ENCODE measurements around the gene AUTS2. TPM values are rescaled to one million over a fixed set of nuclear protein-coding genes. Genes with fewer than 3 reads are reported as not detected.

Gene AUTS2
- total RNA-seq, 6 donors from 2014 or later: 38.9 to 151 (median 55.8) TPM

GRCh38 chr7:70298780-70299471 is 700.7 kb downstream of the AUTS2 start:
- H3K4me1 ChIP-seq: no peaks in the 10 kb centered on the region
- no peak for DNase-seq
- no peak for ATAC-seq (ENCODE audit: low FRiP score in 2 of 2)
- H3K27ac ChIP-seq: no peak overlapping the region
- H3K27me3 ChIP-seq: no peaks in the 10 kb centered on the region
- WGBS, 2 donors: 79 to 80% methylated on average over 6 of the region's 6 CpGs
- H3K9me3 ChIP-seq: no peaks in the 10 kb centered on the region
- no peaks in the 10 kb centered on the region for H3K36me3 ChIP-seq
- TF ChIP-seq POLR2AphosphoS5 (IDR thresholded peaks at IDR 0.05) (no peak), EP300 (IDR thresholded peaks at IDR 0.05) (no peak), POLR2A (IDR thresholded peaks at IDR 0.05) (no peak), CTCF (IDR thresholded peaks at IDR 0.05) (no peak)
- H3K4me3 ChIP-seq: no peak overlapping the region

- WGBS, 2 donors: 90 to 96% methylated on average over 4 of the region's 4 CpGs
- ATAC-seq (ENCODE audit: low FRiP score in 2 of 2) (no peak), DNase-seq (no peak)
- Histone ChIP-seq H3K9me3 (no peaks in the 10 kb centered on the region), H3K27me3 (no peaks in the 10 kb centered on the region), H3K27ac (no peak overlapping the region), H3K4me3 (no peak overlapping the region), H3K36me3 (no peaks in the 10 kb centered on the region), H3K4me1 (no peaks in the 10 kb centered on the region)
- TF ChIP-seq CTCF (IDR thresholded peaks at IDR 0.05): no peak
- TF ChIP-seq EP300 (IDR thresholded peaks at IDR 0.05): no peak
- TF ChIP-seq POLR2A (IDR thresholded peaks at IDR 0.05): no peak
- no peak for TF ChIP-seq POLR2AphosphoS5 (IDR thresholded peaks at IDR 0.05)
Measured at GRCh38 chr7:70299472-70299807, 701.2 kb downstream of the AUTS2 start.

DNA sequence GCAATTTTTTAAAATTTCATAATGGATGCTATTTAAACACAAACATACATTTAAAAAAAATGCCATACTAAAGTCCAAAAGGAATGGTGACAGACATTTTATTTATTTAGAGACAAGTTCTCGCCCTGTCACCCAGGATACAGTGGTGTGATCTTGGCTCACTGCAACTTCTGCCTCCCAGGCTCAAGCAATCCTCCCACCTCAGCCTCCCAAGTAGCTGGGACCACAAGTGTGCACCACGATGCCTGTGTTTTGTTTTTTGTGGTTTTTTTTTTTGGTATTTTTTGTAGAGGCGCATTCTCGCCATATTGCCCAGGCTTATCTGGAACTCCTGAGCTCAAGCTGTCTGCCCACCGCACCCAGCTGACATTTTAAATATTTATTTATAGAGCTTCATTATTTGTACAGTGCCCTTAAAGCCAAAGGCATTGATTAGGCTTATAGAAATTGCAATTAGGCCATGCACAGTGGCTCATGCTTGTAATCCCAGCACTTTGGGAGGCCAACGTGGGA is 703.5 kb downstream of the AUTS2 start:
- TF ChIP-seq EP300 (IDR thresholded peaks at IDR 0.05) (no peak), CTCF (IDR thresholded peaks at IDR 0.05) (no peak), POLR2A (IDR thresholded peaks at IDR 0.05) (no peak), POLR2AphosphoS5 (IDR thresholded peaks at IDR 0.05) (no peak)
- no peak for DNase-seq
- H3K4me3 ChIP-seq: no peak overlapping the region
- H3K27me3 ChIP-seq: no peaks in the 10 kb centered on the region
- no peak overlapping the region for H3K27ac ChIP-seq
- no peak for ATAC-seq (ENCODE audit: low FRiP score in 2 of 2)
- H3K36me3 ChIP-seq: no peaks in the 10 kb centered on the region
- no peaks in the 10 kb centered on the region for H3K9me3 ChIP-seq
- WGBS, 2 donors: 85 to 86% methylated on average over 6 of the region's 6 CpGs
- H3K4me1 ChIP-seq: no peaks in the 10 kb centered on the region

DNA sequence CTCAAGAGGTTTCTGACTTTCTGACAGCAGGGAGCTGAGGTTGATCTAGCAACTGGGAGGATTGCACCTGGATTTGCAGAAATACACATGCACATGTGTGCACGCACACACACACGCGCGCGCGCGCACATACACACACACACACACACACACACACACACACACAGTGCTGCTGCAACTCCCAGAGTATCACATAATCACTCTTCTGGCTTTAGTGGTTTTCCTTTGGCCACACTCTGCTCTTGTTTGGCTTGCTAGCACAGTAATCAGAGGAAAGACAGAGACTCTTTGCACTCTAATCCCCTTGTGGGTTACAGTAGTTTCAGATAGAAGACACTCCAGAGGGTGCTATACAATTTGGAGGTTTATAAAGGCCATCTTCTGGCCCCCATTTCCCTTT is 705.0 kb downstream of the AUTS2 start:
- 97 to 100% methylated on average over 7 of the region's 7 CpGs for WGBS, 2 donors
- H3K36me3 ChIP-seq: no peaks in the 10 kb centered on the region
- no peaks in the 10 kb centered on the region for H3K9me3 ChIP-seq
- peak in 1 of 2 donors; percentile 36 for DNase-seq
- no peak for TF ChIP-seq EP300 (IDR thresholded peaks at IDR 0.05)
- no peak for TF ChIP-seq POLR2A (IDR thresholded peaks at IDR 0.05)
- TF ChIP-seq POLR2AphosphoS5 (IDR thresholded peaks at IDR 0.05): no peak
- no peak for TF ChIP-seq CTCF (IDR thresholded peaks at IDR 0.05)
- H3K4me1 ChIP-seq: no peaks in the 10 kb centered on the region
- H3K27ac ChIP-seq: no peak overlapping the region
- ATAC-seq (ENCODE audit: low FRiP score in 2 of 2): no peak
- H3K27me3 ChIP-seq: no peaks in the 10 kb centered on the region
- H3K4me3 ChIP-seq: no peak overlapping the region

DNA sequence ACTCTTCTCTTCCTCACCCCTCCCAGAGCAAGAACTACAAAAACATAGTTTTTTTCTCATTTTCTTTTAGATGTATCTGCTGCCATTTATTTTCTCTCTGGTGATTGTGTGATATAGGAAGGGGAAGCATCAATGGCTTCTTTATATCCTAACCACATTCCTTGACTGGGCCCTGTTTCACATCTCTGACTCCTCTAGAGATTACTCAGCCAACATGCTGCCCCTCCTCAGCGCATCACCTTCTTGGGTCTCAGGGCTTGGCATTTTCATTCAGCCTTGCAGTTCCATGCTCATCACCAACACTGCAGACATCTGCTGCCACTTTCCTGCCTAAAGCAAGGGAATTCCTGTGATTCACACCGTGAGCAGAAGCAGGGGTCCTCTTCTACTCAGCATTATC is 705.5 kb downstream of the AUTS2 start:
- no peaks in the 10 kb centered on the region for H3K36me3 ChIP-seq
- ATAC-seq (ENCODE audit: low FRiP score in 2 of 2): no peak
- no peaks in the 10 kb centered on the region for H3K4me1 ChIP-seq
- no peak overlapping the region for H3K27ac ChIP-seq
- no peaks in the 10 kb centered on the region for H3K9me3 ChIP-seq
- H3K4me3 ChIP-seq: no peak overlapping the region
- TF ChIP-seq POLR2AphosphoS5 (IDR thresholded peaks at IDR 0.05) (no peak), EP300 (IDR thresholded peaks at IDR 0.05) (no peak), POLR2A (IDR thresholded peaks at IDR 0.05) (no peak), CTCF (IDR thresholded peaks at IDR 0.05) (no peak)
- WGBS, 2 donors: 89 to 92% methylated on average over 2 of the region's 2 CpGs
- no peak for DNase-seq
- H3K27me3 ChIP-seq: no peaks in the 10 kb centered on the region
